ENCODE measurements around the gene S100A9. TPM values are rescaled to one million over a fixed set of nuclear protein-coding genes. Genes with fewer than 3 reads are reported as not detected.
"Not testable (repeated sequence)": the region's sequence is repeated elsewhere in the genome, so short reads cannot be mapped to it uniquely, and the experiment has no call there.

S100A9 gene
- total RNA-seq, 5 donors from 2014 or later (not counting 1 experiment from before 2014, with no cell fraction given): 0.98 to 11.5 (median 2.5) TPM; not detected in 1

- WGBS (ENCODE audit: insufficient coverage): 27% methylated on average over 14 of the region's 15 CpGs
- Histone ChIP-seq H3K4me3 (ENCODE audit: control insufficient read depth in 1 of 2, extremely low read depth in 1 of 2, low read length in 1 of 2) (no peak overlapping the region), H3K27me3 (replicated peaks in 1 of 2; ENCODE audit: control insufficient read depth in 2 of 2, extremely low read depth in 1 of 2, insufficient read depth in 2 of 2, low read length in 1 of 2) (peaks cover 0 to 21% of the 10 kb centered on the region in 2 experiments), H3K9me3 (no peaks in the 10 kb centered on the region), H3K27ac (ENCODE audit: low read length) (no peak overlapping the region), H3K4me1 (ENCODE audit: control insufficient read depth in 1 of 2, extremely low read depth in 1 of 2, insufficient read depth in 2 of 2, low read length in 2 of 2) (peaks cover 0 to 8% of the 10 kb centered on the region in 2 experiments), H3K36me3 (ENCODE audit: control insufficient read depth in 2 of 2, extremely low read depth in 1 of 2, insufficient read depth in 1 of 2, low read length in 1 of 2) (no peaks in the 10 kb centered on the region)
- H3K27ac Mint-ChIP-seq: no peak overlapping the region
- DNase-seq (peak in 32 of 35 experiments; percentile 14 to 60 (median 41)), ATAC-seq (replicated peaks in 1 of 4) (peak; percentile 46 to 61 (median 59))
- CTCF ChIA-PET: no interaction called here
- no peak overlapping the region for H3K4me3 Mint-ChIP-seq
- POLR2A ChIA-PET: no interaction called here
- peaks cover 26 to 29% (median 27%) of the 10 kb centered on the region in 3 donors for H3K4me1 Mint-ChIP-seq
- peaks cover 10 to 33% of the 10 kb centered on the region in 2 donors for H3K27me3 Mint-ChIP-seq
- no peaks in the 10 kb centered on the region for H3K36me3 Mint-ChIP-seq
- H3K9me3 Mint-ChIP-seq: peaks cover 0 to 5% (median 4%) of the 10 kb centered on the region in 3 donors
Measured at GRCh38 chr1:153404768-153405167, 47.1 kb downstream of the S100A9 start.

- CTCF ChIA-PET; H3K27ac ChIP-seq (ENCODE audit: low read length); H3K9me3 ChIP-seq; H3K4me3 ChIP-seq (ENCODE audit: control insufficient read depth in 1 of 2, extremely low read depth in 1 of 2, low read length in 1 of 2); DNase-seq; H3K4me1 ChIP-seq (ENCODE audit: control insufficient read depth in 1 of 2, extremely low read depth in 1 of 2, insufficient read depth in 2 of 2, low read length in 2 of 2); H3K36me3 ChIP-seq (ENCODE audit: control insufficient read depth in 2 of 2, extremely low read depth in 1 of 2, insufficient read depth in 1 of 2, low read length in 1 of 2); H3K9me3 Mint-ChIP-seq; H3K36me3 Mint-ChIP-seq; ATAC-seq (replicated peaks in 1 of 4); POLR2A ChIA-PET: not testable (repeated sequence)
- 42% methylated on average over 3 of the region's 6 CpGs for WGBS (ENCODE audit: insufficient coverage)
- Mint-ChIP-seq H3K4me1 (peaks cover 26 to 29% (median 27%) of the 10 kb centered on the region in 3 donors), H3K4me3 (peak overlapping the region in 1 of 3 donors; percentile 51), H3K27me3 (peaks cover 16 to 37% of the 10 kb centered on the region in 2 donors), H3K27ac (peak overlapping the region in 1 of 2 donors; percentile 48)
- H3K27me3 ChIP-seq (replicated peaks in 1 of 2; ENCODE audit: control insufficient read depth in 2 of 2, extremely low read depth in 1 of 2, insufficient read depth in 2 of 2, low read length in 1 of 2): peaks cover 0 to 21% of the 10 kb centered on the region in 2 experiments
Measured at GRCh38 chr1:153405825-153406599, 48.4 kb downstream of the S100A9 start.

GRCh38 chr1:153407274-153407673 is 49.6 kb downstream of the S100A9 start:
- Mint-ChIP-seq H3K4me1 (peaks cover 26 to 29% (median 27%) of the 10 kb centered on the region in 3 donors), H3K4me3 (peak overlapping the region in 1 of 3 donors; percentile 51), H3K27ac (peak overlapping the region in 1 of 2 donors; percentile 11), H3K27me3 (peaks cover 21 to 36% of the 10 kb centered on the region in 2 donors)
- POLR2A ChIA-PET; H3K27ac ChIP-seq (ENCODE audit: low read length); H3K36me3 ChIP-seq (ENCODE audit: control insufficient read depth in 2 of 2, extremely low read depth in 1 of 2, insufficient read depth in 1 of 2, low read length in 1 of 2); H3K9me3 Mint-ChIP-seq; H3K36me3 Mint-ChIP-seq; H3K9me3 ChIP-seq; H3K4me1 ChIP-seq (ENCODE audit: control insufficient read depth in 1 of 2, extremely low read depth in 1 of 2, insufficient read depth in 2 of 2, low read length in 2 of 2); H3K4me3 ChIP-seq (ENCODE audit: control insufficient read depth in 1 of 2, extremely low read depth in 1 of 2, low read length in 1 of 2): not testable (repeated sequence)
- WGBS (ENCODE audit: insufficient coverage): 45% methylated on average over 9 of the region's 11 CpGs
- ATAC-seq (replicated peaks in 1 of 4) (peak in 2 of 4 experiments; percentile 52 to 57), DNase-seq (peak in 20 of 35 experiments; percentile 3 to 44 (median 18))
- CTCF ChIA-PET: interaction anchor here in 1 of 2 donors (0.5 kb wide), 1 partner anchor 43 kb away, joined by 12 read pairs; no protein-coding TSS in a partner anchor
- H3K27me3 ChIP-seq (replicated peaks in 1 of 2; ENCODE audit: control insufficient read depth in 2 of 2, extremely low read depth in 1 of 2, insufficient read depth in 2 of 2, low read length in 1 of 2): peaks cover 0 to 19% of the 10 kb centered on the region in 2 experiments

Other genes starting within 250 kb of the S100A9 start
- gene SPRR2F, start 244.3 kb upstream of the S100A9 start, total RNA-seq: not detected
- not detected for gene SPRR2G, start 207.0 kb upstream of the S100A9 start, total RNA-seq
- gene LELP1, start 154.4 kb upstream of the S100A9 start, total RNA-seq: not detected
- gene PRR9, start 140.3 kb upstream of the S100A9 start, total RNA-seq: not detected
- under 1 TPM in 1 of 5 donors, not detected in 4; 0.20 TPM for gene LORICRIN, start 98.2 kb upstream of the S100A9 start, total RNA-seq
- gene PGLYRP3, start 44.9 kb upstream of the S100A9 start, total RNA-seq: not detected
- gene PGLYRP4, start 9.0 kb upstream of the S100A9 start, total RNA-seq: not detected
- gene S100A12, start 17.8 kb downstream of the S100A9 start, total RNA-seq: 1 to 10 TPM in 1 of 5 donors, not detected in 4; 1.1 TPM
- gene S100A8, start 33.2 kb downstream of the S100A9 start, total RNA-seq: 1 to 10 TPM in 2 of 5 donors, not detected in 3; 1.1 to 3.8 TPM
- gene S100A7A, start 58.7 kb downstream of the S100A9 start, total RNA-seq: not detected
- not detected for gene S100A7, start 102.8 kb downstream of the S100A9 start, total RNA-seq
- gene S100A6, start 178.1 kb downstream of the S100A9 start, total RNA-seq: 100 to 1,000 TPM; 200 to 467 (median 400) TPM
- gene S100A5, start 183.1 kb downstream of the S100A9 start, total RNA-seq: 1 to 10 TPM in 3 of 5 donors, under 1 TPM in 1, not detected in 1; 0.36 to 1.6 (median 1.2) TPM
- gene S100A4, start 188.0 kb downstream of the S100A9 start, total RNA-seq: 100 to 1,000 TPM; 297 to 698 (median 384) TPM
- not detected for gene S100A3, start 191.4 kb downstream of the S100A9 start, total RNA-seq
- gene S100A2, start 208.0 kb downstream of the S100A9 start, total RNA-seq: under 1 TPM in 1 of 5 donors, not detected in 4; 0.66 TPM

Data from T-cell (primary cell).